HL-60 (cell line): Measurements from ENCODE around the gene CTDNEP1.

Source experiments
- DNase-seq, 2 experiments: peaks; one replicate each; pipeline ENCODE4 v3.0.0-alpha.2; 2010 to 2020; ENCODE audit warnings: low read depth in 1 of 2, low spot score in 1 of 2
- H3K27ac ChIP-seq: fragments of 250-450 bp; sonication (Bioruptor Pico); replicated peaks from 2 replicates; pipeline ENCODE4 v1.5.1; 2020; ENCODE audit warnings: mild to moderate bottlenecking, moderate library complexity
- H3K27me3 ChIP-seq: fragments of 250-450 bp; sonication (Bioruptor Pico); 2 replicates; pipeline ENCODE4 v1.5.1; 2021; ENCODE audit warnings: mild to moderate bottlenecking, moderate library complexity; ENCODE audit not compliant: insufficient read depth, poor library complexity, severe bottlenecking
- H3K4me3 ChIP-seq: replicated peaks from 2 replicates; pipeline ENCODE4 v1.5.1; 2011; ENCODE audit warnings: mild to moderate bottlenecking, control low read depth, low read length; ENCODE audit not compliant: insufficient read depth
- CTCF ChIP-seq: IDR thresholded peaks from one replicate; pipeline ENCODE4 v1.5.1; 2011; ENCODE audit warnings: low read length, control low read depth, inconsistent platforms; ENCODE audit not compliant: insufficient read depth
- GABPA ChIP-seq: IDR thresholded peaks from 2 replicates; pipeline ENCODE4 v1.6.1; 2012; ENCODE audit warnings: low read depth
- POLR2AphosphoS5 ChIP-seq: IDR thresholded peaks from 2 replicates; pipeline ENCODE4 v1.6.1; 2012; ENCODE audit warnings: low read depth
- SPI1 ChIP-seq: IDR thresholded peaks from 2 replicates; pipeline ENCODE4 v1.6.1; 2012; ENCODE audit warnings: low read depth, mild to moderate bottlenecking, borderline replicate concordance
- TF ChIP-seq, protein P1 (sequence below): IDR thresholded peaks from 2 replicates; pipeline ENCODE4 v1.6.1; 2012; ENCODE audit warnings: low read depth; ENCODE audit not compliant: insufficient replicate concordance

CTDNEP1 gene

GRCh38 chr17:7224661-7225111 lies 26.8 kb downstream of the CTDNEP1 start:
- DNase-seq = no peak
- H3K27me3 ChIP-seq = no peaks in the 10 kb centered on the region
- H3K4me3 ChIP-seq = no peak overlapping the region
- TF ChIP-seq, protein P1, sequence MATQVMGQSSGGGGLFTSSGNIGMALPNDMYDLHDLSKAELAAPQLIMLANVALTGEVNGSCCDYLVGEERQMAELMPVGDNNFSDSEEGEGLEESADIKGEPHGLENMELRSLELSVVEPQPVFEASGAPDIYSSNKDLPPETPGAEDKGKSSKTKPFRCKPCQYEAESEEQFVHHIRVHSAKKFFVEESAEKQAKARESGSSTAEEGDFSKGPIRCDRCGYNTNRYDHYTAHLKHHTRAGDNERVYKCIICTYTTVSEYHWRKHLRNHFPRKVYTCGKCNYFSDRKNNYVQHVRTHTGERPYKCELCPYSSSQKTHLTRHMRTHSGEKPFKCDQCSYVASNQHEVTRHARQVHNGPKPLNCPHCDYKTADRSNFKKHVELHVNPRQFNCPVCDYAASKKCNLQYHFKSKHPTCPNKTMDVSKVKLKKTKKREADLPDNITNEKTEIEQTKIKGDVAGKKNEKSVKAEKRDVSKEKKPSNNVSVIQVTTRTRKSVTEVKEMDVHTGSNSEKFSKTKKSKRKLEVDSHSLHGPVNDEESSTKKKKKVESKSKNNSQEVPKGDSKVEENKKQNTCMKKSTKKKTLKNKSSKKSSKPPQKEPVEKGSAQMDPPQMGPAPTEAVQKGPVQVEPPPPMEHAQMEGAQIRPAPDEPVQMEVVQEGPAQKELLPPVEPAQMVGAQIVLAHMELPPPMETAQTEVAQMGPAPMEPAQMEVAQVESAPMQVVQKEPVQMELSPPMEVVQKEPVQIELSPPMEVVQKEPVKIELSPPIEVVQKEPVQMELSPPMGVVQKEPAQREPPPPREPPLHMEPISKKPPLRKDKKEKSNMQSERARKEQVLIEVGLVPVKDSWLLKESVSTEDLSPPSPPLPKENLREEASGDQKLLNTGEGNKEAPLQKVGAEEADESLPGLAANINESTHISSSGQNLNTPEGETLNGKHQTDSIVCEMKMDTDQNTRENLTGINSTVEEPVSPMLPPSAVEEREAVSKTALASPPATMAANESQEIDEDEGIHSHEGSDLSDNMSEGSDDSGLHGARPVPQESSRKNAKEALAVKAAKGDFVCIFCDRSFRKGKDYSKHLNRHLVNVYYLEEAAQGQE = no peak
- no peak for TF ChIP-seq SPI1
- no peak overlapping the region for H3K27ac ChIP-seq

GRCh38 chr17:7224110-7224509 lies 27.4 kb downstream of the CTDNEP1 start:
- no peak for DNase-seq

DNA sequence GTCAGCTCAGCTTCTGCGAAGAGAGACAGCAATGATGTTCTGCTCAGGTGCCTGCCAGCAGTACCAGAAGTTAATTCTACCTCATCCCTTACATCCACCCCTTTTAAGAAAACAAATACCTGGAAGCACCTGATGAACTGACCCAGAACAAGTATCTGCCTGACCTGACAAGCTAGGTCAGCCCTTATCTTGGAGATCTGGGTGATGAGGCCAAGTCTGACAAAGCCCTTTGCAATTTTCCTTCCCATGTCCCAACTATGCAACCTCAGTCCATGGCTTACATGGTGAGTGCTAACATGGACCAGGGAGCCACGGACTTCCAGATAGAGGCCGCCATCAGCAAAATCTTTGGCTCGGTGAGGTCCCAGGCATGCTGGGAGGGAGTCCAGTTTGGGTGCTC lies 28.2 kb downstream of the CTDNEP1 start:
- DNase-seq = no peak
- no peak overlapping the region for H3K4me3 ChIP-seq
- no peaks in the 10 kb centered on the region for H3K27me3 ChIP-seq
- TF ChIP-seq, protein P1 = no peak
- TF ChIP-seq POLR2AphosphoS5 = no peak
- no peak for TF ChIP-seq SPI1
- no peak for TF ChIP-seq CTCF
- TF ChIP-seq GABPA = no peak
- H3K27ac ChIP-seq = no peak overlapping the region

More at GRCh38 chr17:7224110-7224509, 27.4 kb downstream of the CTDNEP1 start:
- no peaks in the 10 kb centered on the region for H3K27me3 ChIP-seq
- TF ChIP-seq POLR2AphosphoS5 (no peak), GABPA (no peak), CTCF (no peak), SPI1 (no peak)
- TF ChIP-seq, protein P1 = no peak
- H3K27ac ChIP-seq = no peak overlapping the region
- H3K4me3 ChIP-seq = no peak overlapping the region

- DNase-seq = no peak
- TF ChIP-seq GABPA (no peak), SPI1 (no peak), POLR2AphosphoS5 (no peak), CTCF (no peak)
- TF ChIP-seq, protein P1 = no peak
- no peak overlapping the region for H3K4me3 ChIP-seq
Observed at GRCh38 chr17:7222972-7223292, 28.6 kb downstream of the CTDNEP1 start.

More at GRCh38 chr17:7222972-7223292, 28.6 kb downstream of the CTDNEP1 start:
- Histone ChIP-seq H3K27me3 (no peaks in the 10 kb centered on the region), H3K27ac (no peak overlapping the region)
